Activated CD4-positive, alpha-beta T cell treated with anti-CD3 and anti-CD28 coated beads for 48 hours (primary cell): ENCODE measurements around the gene TICAM1.

Experiments
- DNase-seq: peaks from one replicate; pipeline ENCODE4 v3.0.0-alpha.2; 2020

Gene TICAM1

DNA sequence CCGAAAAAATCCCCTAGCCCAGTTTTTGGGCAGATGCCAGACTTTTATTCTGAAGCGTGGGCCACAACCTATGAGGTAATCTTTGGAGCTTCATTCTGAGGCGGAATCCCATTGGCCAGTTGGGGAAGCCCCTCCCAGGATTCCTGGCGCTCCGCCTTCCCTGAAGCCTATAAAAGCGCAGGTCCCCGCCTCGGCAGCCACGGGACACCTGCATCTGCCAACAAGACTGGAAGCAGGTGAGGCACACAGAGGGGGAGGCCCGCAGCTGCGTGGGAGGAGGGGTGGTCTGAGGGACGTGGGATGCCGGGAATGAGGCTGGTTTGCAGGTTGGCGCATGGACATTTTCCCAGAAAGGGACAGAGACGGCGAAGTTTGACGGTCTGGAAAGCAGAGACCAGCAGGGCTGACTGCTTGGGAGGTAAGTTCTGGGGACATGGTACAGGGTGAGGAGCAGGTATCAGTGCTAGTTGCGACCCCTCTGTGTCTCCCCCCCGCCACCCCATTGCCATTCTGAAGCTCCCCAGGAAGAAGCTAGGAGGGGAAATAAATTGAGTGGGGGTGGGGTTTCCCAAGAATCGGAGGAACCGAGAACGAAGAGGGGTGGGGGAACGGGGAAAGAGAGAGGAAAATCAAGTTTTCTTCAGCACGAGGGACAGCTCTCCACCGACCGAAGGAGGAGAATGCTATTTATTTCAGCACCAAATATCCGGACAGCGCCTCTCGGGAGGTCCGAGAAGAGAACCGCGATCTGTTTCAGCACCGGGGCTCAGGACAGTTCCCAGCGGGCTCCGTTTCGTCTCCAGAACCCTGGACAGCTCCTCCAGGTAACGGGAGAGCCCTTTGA, 62.4 kb downstream of the TICAM1 start:
- peak; percentile 88 for DNase-seq
